ENCODE measurements around the gene URB1.
"Not testable (repeated sequence)": the region's sequence is repeated elsewhere in the genome, so short reads cannot be mapped to it uniquely, and the experiment has no call there.

URB1 gene

DNA sequence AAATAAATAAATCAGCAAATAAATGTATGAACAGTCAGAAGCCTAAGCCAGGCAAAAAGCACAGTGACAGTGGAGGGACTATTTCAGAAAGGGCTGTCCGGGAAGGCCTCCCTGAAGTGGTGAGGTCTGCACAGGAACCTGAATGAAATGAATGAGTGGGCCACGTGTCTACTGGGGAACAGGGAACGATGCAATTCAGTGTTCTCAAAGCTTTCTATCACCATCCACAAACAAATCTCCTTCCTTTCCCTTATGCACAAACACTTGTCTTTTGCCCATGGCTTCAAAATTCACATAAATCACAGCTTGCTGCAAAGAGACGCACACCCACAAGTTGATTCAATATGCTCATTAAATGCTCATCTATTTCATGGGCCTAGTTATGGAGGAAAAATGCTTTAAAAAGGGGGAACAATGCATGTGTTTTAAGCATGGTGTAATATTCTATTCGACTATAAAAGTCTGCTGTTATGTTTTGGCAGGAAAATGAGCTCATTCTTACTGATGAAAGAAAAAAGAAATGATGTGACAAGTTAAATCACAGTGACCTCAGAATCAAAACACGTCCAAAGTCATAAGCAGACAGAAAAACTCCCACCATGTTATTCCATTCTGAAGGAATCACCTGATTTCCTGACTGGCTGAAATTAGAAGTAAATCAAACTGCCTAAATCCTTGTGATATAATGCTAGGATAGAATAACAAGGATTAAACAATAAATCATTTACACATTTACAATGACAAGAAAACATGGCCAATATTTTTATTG is 21.6 kb downstream of the URB1 start:
- no peak for DNase-seq

DNA sequence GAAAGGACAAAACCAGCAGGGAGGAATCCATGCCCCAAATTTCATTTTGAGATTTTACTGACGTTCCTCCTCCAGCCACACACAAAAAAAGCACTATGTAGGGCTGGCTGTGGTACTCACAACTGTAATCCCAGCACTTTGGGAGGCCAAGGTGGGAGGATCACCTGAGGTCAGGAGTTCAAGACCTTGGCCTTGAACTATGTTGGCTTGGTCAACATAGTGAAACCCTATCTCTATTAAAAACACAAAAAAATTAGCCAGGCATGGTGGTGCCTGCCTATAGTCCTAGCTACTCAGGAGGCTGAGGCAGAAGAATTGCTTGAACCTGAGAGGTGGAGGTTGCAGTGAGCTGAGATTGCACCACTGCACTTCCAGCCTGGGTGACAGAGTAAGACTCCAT is 23.9 kb downstream of the URB1 start:
- DNase-seq = not testable (repeated sequence)

DNA sequence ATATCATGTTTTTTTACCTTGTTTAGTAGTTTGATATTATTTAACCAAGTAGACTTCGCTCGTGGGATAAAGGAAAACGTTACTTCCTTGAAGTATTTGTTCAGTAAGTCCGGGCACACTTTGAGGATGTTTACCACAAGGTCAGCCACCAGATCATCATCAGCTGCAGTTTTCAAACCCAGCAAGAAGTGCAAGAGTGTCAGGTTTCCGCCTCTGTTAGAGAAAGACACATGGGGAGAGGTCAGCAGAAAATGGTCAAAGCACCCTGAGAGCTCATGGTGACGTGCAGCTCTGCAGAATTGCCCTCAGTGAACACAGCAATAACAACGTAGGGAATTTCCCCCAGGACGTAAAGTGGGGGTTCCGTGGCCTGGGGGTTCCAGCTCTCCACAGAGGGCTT is 24.4 kb downstream of the URB1 start:
- DNase-seq = no peak

DNA sequence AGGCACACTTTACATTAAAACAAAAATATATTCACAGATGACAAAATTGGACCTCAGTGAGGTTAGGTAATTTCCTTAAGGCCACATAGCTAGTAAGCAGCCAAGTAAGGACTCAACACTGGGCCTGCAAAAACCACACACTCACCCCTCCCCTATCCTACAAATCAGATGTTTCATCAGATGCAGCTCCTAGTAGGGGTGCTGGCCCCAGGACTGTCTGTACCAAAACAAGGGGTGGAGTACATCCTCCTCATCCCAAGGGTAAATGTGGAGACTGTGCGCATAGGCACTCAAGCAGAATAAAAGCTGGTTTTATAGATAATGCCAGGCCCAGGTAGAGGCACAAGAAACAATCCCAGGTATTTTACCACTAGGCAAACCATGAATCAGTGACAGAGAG is 25.7 kb downstream of the URB1 start:
- no peak for DNase-seq

DNA sequence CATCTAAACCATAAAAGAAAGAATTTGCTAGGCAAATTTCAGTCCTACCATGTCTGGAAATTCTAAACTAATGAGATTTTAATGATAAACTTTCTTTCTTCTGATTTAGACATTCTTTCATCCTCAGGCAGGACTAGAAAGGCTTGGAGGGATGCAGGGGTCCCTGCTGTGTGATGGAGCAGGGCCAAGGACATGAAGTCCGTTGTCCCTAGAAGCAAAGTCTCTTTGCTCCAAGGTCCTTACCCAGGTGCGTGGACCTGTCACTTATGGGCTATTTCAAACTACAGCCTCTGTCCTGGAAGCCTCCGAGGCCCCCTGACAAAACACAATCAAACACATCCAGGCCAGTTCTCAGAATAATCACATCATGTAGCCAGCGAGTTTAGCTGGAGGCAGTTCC is 26.6 kb downstream of the URB1 start:
- DNase-seq = no peak

DNA sequence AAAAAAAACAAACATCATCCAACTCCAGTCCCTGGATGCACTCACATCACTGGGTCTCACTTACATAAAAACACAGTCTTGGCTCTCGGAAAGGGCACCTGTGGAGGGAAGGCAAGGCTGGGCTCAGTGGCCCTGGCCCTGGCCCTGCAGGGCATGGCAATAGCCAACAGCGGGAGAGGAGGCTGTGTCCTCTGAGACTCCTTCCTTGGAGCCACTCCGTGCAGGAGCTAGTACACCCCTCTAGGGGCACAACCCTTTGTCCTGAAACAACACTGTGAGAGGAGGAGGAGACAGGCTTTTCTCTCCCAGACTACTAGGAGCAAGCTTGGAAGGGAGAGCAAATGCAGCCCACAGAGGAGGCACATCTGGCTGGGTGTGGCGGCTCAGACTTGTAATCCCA is 28.0 kb downstream of the URB1 start:
- no peak for DNase-seq

DNA sequence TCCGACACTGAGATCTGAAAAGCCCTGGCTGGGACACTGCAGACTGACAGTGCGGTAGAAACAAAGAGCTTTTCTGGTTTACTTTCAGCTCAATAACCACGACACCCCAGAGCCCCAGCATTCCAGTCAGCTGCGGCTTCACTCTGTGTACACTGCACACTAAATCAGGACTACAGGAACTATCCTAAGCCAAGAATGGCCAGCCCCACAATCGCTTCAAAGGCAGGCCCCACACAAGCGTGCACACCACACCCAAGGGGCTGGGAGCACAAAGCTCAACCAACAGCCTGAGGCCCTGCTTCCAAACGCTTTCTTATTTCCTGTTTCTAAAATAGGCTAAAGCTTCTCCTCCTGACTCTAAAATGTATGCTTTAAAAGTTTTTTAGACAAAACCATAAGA is 28.4 kb downstream of the URB1 start:
- no peak for DNase-seq

DNA sequence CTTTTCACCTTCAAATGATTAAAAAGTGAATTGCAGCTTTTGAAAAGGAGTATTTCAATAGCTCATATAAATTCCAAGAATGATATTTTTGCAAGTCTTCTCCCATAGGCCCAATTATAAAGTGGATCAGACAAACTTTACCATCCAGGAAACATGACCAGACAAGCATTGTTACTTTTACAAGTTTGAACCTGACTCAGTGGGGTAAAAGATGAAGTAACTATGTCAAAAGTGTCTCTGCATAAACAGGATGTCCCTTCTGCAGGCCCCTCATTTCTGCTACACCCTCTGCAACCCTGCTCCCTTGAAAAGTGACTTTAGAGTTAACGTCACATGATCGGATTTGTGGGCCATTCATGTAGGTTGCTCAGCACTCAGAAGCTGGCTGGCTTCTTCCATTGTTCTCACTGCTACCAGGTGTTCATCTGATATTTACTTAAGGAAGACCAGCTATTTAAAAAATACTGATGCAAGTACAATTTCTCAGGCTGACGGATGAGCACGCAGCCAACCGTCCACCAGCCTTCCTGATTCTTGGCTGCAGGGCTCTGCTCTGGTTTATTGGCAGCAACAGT is 32.3 kb downstream of the URB1 start:
- DNase-seq = no peak

DNA sequence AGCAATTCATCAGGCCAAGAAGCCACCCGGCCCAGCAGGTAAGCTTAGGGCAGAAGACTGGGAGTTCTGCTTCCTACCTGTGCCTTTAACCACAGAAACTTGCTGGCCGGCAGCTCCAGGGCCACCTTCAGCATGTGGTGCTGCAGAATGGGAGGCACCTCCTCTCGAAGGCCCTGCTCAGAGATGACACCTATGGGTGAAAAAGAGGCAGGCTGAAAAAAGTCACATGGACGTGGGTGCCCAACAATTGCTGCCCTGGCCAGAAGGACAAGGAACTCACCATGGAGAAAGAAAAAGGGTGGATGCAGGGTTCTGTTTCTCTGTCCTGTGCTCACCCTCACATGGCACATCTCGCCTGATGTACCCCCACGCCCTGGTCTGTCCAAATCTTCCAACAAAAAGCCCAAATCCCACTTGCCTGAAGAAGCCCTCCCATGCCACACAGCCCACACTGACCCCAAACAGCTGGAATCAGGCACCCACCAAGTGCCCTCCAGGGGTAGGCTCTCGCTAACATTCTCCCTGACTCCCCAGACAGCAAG is 33.0 kb downstream of the URB1 start:
- peak; percentile 22 for DNase-seq

DNA sequence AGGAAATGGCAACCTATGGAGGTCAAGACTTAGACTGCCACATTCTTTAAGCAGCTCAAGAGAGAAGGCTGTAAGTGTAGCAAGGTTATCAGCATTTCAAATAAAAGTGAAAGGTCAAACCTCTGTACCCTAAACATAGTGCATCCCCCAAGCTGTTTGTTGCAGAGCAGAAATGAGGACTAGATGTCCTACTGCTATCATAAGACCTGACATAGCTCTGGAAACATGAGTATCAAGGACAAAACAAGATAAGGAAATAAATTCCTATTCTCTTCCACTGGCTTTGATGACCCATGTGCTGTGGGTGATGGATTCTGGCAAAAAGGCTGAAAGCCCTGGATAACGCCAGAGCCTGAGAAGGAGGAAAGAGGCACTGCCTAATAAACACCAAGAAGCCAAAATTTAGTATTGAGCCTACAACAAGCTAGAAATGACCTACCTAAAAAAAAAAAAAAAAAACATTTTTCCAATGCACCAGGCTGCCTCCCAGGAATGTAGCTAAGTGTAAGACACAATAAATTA is 35.9 kb downstream of the URB1 start:
- no peak for DNase-seq

DNA sequence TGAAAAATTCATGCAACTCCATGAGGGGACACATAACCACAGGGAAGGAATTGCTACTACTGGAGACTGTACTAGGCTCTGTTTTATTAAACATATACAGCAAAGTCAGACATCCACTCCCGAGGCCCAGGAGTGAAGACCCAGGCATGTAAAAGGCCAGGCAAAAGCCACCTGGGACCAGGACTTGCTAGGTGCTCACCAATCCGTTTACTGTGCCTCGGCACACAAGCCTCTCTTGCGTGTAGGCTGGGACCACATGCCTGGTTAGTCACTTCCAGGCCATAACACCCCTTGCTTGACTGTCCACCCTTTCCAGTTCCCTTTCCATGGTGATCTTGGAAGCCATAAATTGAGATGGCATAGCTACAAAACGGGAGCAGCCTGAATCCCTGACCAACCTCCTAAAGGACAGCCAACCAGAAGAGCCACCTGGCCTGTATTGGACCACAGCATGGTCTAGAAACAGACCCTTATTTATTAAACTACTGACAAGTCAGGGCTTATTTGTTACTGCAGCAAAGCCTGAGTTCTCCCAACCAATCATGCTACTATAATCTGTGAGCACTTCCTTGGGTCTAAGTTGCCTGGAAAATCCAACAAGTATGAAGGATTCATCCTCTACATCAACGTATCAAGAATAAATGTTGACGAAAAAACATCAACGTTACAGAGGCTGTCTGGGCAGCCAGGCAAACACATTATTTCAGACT is 39.7 kb downstream of the URB1 start:
- no peak for DNase-seq

DNA sequence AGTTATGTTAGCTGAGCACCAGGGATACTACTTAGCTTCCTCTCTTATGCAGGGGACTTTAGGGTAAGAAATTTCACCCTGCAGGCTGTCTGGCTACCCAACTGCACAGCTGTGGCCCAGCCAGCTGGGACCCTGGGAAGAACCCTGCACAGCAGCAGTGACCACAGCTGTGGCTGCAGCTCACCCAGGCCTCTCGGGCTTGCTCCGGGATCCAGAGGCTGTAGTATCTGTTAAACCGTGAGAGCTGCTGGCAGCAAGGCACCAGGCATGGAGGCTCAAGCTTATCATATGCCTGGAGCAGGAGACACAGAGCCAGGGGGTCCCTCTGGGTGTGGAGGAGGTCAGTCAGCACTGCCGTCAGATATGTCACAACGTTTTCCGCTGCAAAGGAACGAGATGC is 40.3 kb downstream of the URB1 start:
- no peak for DNase-seq

DNA sequence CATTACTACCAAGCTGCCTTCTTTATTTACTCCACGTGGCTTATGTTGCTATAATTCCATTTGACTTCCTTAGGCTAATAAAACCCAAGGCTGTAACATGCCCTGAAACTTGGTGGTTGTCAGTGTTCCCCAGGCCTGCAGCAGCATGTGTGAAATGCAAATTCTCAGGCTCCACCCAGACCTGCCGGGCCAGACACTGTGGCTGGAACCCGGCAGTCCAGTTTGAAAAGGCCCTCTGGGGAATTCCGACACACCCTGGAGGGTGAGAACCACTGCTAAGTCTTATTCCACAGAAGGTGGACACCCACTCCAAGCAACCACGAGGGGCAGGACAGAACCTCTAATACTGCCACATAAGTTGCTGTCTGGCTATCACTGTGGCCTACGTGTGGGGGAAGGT is 41.4 kb downstream of the URB1 start:
- DNase-seq = no peak

DNA sequence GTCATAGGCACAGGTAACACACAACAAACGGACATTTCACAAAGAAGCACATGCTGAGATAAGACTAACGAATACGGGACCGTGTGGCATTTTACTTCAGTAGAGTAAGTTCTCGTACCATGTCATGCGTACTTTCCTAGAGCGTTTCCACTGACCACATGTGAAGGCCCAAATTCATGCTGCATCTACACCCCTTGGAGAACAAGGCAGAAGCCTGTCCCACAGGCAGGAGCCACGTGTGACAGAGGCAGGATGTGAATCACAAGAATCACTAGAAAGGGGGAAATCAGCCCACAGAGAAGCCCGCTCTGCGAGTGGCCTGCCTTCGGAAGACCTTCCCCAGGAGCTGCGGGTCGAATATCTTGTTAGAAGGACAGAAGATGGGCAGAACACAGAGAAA is 41.8 kb downstream of the URB1 start:
- no peak for DNase-seq

DNA sequence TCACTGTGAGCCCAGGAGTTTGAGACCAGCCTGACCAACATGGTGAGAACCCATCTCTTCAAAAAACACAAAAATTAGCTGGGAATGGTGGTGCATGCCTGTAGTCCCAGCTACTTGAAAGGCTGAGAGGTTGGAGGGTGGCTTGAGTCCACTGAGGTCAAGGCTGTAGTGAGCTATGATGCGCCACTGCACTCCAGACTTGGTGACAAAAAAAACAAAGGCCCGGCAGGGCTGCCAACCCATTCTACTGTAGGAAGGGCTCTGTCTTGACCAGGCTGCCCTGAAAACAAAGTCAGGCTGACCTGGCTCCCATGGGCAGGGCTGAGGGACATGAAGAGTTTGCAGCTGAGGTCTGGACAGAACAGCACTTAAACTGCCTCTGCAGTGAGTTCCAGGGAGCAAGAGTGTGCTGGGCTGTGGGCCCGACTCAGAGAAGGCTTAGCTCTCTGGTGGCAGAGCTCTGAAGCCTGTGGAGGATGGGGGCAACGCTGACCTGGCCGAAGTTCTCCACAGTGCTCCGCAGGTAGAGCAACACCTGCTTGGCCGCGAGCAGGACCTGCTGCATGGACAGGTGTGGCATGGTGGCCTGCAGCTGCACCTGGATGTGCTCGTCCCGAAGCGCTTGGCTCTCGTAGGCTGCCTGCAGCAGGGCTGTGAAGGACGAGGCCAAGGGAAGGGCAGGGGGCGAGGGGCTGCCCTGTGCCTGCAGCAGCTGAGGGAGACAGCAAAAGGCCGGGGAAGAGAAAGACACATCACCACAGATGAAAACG is 42.4 kb downstream of the URB1 start:
- DNase-seq = no peak

DNA sequence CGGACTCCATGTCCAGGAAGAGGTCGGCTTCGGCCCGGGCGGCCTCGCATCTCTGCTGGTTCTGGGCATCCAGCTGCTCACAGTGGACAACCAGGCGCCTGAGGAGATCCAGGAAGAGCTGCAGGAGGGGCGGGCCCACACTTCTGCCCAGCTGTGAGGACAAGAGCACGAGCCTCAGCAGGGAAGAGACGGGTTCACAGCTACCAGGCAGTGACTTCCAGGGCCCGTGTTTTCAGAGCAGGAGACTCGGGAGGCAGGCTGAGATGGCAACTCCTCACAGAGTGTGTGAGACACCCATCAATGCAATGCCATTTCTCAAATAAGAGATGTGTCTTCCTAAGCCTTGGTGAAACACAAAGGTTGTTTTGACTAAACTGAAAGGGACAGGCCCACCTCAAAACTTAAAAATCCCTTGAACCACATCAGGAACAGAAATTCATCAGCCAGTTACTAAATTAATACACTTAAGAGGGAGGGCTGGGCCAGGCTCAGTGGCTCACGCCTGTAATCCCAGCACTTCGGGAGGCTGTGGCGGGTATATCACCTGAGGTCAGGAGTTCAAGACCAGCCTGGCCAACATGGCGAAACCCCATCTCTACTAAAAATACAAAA is 43.4 kb downstream of the URB1 start:
- DNase-seq = no peak

DNA sequence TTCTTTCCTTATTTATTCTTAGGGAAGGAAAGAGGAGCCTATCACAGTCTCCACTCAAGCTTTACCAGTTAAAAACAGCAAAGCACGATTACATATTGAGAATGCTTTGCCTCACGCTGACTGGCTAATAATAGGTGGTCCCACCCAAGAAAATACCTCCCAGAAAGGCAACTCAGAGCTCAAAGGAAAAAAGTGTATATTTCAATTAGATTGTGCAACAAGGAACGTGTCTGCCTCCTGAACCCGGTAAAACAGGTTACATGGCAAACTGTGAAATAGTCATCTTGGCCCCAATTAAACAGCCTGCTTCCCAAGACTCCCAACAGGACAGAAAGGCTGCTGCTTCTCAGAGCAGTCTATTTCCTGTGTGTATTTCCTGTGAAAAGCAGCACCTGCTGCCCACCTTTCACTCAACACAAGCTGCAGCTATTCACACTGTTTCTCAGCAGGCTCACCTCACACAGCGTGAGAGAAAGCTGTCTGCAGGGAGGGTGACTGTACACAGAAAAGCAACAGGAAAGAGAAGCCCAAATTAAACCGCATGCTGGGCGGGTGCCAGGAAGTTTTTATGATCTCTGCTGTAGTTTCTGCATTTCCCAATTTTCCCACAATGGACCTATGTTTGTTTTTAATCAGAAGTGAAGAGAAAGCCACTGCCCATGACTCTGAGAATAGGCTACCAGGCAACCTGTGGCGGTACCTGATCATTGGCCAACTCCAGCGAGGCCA is 44.0 kb downstream of the URB1 start:
- no peak for DNase-seq

DNA sequence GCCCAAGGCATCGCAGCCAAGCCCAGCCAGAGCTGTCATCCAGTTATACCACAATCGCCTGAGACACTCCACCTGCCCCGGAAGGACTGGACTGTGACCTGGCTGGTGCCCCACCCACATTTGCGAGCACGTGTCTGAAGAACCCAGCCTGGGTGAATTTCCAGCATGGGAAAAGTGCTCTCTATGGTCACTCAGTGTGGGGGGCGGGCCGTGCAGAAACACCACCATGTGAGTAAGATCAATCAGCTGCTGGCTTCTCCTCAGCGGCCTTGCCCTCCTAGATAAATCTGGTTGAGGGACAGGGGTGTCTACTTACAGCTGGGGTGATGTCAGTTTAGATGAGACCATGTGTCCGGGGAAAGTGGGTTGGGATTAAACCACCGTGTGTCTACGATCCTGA is 44.8 kb downstream of the URB1 start:
- DNase-seq = no peak

DNA sequence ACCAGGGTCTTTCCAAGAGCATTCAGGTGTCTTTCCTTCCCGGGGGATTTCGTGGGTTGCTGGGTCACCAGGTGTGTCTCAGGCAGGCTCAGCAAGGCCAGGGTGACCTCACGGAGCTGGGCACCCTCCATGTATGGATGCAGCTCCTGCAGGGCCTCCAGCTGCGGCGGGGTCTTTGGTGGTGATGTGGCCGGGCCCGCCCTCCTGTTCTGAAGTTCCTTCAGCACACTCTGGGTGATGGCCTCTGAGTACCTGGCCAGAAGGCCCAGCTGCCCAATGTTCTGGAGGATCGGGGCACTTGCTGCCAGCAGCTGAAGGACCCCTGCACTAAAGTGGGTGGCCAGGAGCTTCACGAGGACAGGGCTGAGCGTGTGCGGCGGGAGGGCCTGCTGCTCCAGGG is 45.5 kb downstream of the URB1 start:
- no peak for DNase-seq

DNA sequence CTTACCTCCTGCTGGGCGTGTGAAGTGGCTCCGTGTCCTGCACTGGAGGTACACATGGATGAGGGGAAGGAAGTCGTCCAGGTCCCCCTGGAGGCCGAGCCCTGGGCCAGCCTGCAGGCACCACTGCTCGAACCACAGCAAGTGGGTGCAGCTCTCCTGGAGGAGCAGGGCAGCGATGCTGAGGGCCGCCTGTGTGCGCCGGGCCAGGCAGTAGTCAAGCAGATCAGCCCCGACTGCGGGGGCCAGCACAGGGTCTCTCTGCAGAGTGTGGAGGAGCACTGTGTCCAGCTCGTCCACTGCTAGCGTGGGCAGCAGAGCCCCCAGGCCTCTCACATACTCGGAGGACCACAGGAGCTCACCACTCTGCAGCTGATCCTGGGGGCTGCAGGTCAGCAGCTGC is 45.9 kb downstream of the URB1 start:
- DNase-seq = no peak

DNA sequence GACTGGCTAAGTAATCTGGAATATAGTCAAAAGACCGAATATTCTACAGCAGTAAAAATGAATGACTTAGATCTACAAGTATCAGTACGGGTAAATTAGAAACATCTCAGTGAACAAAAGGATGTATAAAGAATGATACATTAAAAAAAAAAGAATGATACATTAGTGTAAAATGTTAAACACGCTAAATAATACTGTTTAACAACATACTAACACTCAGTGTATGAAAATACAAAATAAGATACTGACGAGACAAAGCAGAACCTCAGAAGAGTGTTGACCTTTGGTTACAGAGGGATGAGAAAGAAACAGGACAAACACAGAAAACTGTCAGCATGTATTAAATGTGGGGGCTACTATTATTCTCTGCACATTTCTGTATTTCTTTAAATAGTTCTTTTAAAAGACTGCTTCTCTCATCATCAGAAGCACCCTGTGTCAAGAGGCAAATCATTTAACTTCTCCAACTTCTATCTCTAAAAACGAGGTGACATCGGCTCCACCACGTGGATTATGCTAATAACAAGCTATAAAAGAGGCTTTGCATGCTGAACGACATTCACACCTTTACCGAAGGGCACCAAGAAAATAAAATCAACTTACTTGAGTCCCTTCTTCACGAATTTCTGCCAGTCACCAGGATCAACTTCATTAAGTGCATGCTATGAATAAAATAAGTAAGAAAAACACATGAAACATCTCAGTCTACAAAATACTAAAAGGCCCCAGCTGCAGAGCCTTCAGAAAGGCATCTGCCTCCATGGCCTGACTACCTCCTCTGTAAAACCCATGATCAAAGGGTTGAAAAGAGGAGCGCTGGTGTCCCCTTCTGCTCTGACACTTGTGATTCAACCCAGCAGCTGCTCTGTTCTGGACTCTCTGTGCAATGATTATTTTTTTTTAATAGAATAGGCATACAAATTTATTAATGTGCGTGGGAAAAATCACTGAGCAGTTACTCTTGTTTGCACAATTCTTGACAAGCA is 51.7 kb downstream of the URB1 start:
- DNase-seq = no peak

Data from hematopoietic multipotent progenitor cell treated with erythropoietin and hydrocortisone succinate and interleukin-3 and kit ligand, for 6 days (in vitro differentiated cells).